ENCODE measurements around the gene RNPS1. TPM values are rescaled to one million over a fixed set of nuclear protein-coding genes. Genes with fewer than 3 reads are reported as not detected.

RNPS1 gene
- total and polyA plus RNA-seq, 7 experiments from 2014 or later, result 136 to 293 (median 220) TPM

DNA sequence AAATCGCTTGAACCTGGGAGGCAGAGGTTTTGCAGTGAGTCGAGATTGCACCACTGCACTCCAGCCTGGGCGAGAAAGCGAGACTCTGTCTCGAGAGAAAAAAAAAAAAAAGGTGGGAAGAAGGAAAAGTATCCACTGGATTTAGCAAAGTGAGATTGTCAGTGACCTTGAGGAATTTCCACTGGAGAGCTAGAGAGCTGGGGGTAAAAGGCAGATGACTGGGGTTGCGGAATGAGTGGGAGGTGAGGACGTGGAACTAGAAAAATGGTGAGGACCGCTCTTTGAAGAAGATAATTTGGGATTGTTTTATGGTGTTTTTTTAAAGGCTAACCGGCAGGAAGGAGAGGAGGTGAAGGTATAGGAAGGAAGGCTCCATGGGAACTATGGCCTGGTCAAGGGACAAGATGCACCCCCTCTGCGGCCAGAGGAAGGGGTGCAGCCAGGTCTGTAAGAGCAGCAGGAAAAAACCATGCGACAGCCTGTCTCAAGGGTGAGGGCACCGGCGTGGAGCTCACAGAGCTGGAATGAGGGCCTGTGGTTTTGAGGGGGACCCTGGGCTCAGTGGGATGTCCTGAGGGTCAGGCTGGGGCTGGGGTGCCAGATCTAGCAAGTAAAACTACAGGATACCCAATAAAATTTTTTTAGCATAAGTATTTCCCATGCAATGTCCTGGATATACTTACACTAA, 63.4 kb downstream of the RNPS1 start:
- Histone ChIP-seq H3K4me1 (ENCODE audit: control insufficient read depth in 2 of 2, insufficient read depth in 2 of 2, low read length in 2 of 2) (peaks cover 11 to 13% of the 10 kb centered on the region in 2 donors), H3K9me3 (ENCODE audit: control insufficient read depth in 2 of 3, low read length in 3 of 3) (no peaks in the 10 kb centered on the region), H3K27me3 (ENCODE audit: control insufficient read depth in 2 of 2, insufficient read depth in 2 of 2, low read length in 2 of 2) (no peaks in the 10 kb centered on the region), H3K4me3 (ENCODE audit: low read length) (peak overlapping the region; percentile 93), H3K36me3 (ENCODE audit: control insufficient read depth in 2 of 3, insufficient read depth in 3 of 3, low read length in 3 of 3) (peaks cover 0 to 30% (median 9%) of the 10 kb centered on the region in 3 experiments), H3K27ac (ENCODE audit: low read depth, low read length) (peak overlapping the region; percentile 97)
- H3K27me3 Mint-ChIP-seq, result peaks cover 0 to 13% (median 0%) of the 10 kb centered on the region in 5 donors
- intact Hi-C loops (cut with micrococcal nuclease), result loop anchor here (1.0 to 10.0 kb wide), 12 partner anchors 9 to 516 kb away; partner anchors contain the start of genes E4F1 (in 2 of the 2), RNPS1 (in 2 of the 2), TRAF7 (in 2 of the 2) and CCNF (in 1 of the 2)
- peaks cover 7 to 29% (median 21%) of the 10 kb centered on the region in 7 donors for H3K4me1 Mint-ChIP-seq
- POLR2A ChIA-PET, result interaction anchor here (0.7 to 3.7 kb wide), 16 partner anchors 8 to 1823 kb away, joined by 3 to 50 read pairs (median 4); partner anchors contain the start of genes AMDHD2, E4F1, ECI1 and GFER
- peak overlapping the region; percentile 80 to 95 (median 88) for H3K4me3 Mint-ChIP-seq
- H3K27ac Mint-ChIP-seq, result peak overlapping the region; percentile 65 to 88 (median 84)
- ATAC-seq, result no peak
- peaks cover 0 to 11% (median 6%) of the 10 kb centered on the region in 5 donors for H3K36me3 Mint-ChIP-seq
- H3K9me3 Mint-ChIP-seq, result peaks cover 0 to 3% (median 0%) of the 10 kb centered on the region in 11 donors
- DNase-seq, result no peak
- CTCF ChIA-PET, result no interaction called here

Small RNA genes within 50 kb of the gene (microRNA-seq; reads per million reads assigned to microRNA genes)
- gene MIR3677 (ENCODE audit: borderline microRNAs expressed) (not detected), gene MIR4717 (ENCODE audit: borderline microRNAs expressed) (not detected)

Other genes with a start within 250 kb of the RNPS1 start
- gene NPW, start 248.3 kb downstream of the RNPS1 start, total RNA-seq, result 1 to 10 TPM in 1 of 5 experiments, under 1 TPM in 1, not detected in 3; 0.53 to 1.7 TPM
- gene NPW, start 248.3 kb downstream of the RNPS1 start, polyA plus RNA-seq, result not detected
- gene NHERF2, start 241.2 kb downstream of the RNPS1 start, total RNA-seq, result 1 to 10 TPM; 2.5 to 3.8 (median 3.6) TPM
- under 1 TPM; 0.33 to 0.56 TPM for gene NHERF2, start 241.2 kb downstream of the RNPS1 start, polyA plus RNA-seq
- 10 to 100 TPM in 1 of 5 experiments, 1 to 10 TPM in 4; 4.4 to 27.0 (median 7.5) TPM for gene NTHL1, start 220.3 kb downstream of the RNPS1 start, total RNA-seq
- gene NTHL1, start 220.3 kb downstream of the RNPS1 start, polyA plus RNA-seq, result 10 to 100 TPM; 16.3 to 17.5 TPM
- 100 to 1,000 TPM; 126 to 155 (median 147) TPM for gene TSC2, start 220.1 kb downstream of the RNPS1 start, total RNA-seq
- gene TSC2, start 220.1 kb downstream of the RNPS1 start, polyA plus RNA-seq, result 10 to 100 TPM; 27.5 to 53.6 TPM
- gene PKD1, start 132.2 kb downstream of the RNPS1 start, total RNA-seq, result 100 to 1,000 TPM in 2 of 5 experiments, 10 to 100 TPM in 3; 82.8 to 153 (median 98.3) TPM
- gene PKD1, start 132.2 kb downstream of the RNPS1 start, polyA plus RNA-seq, result 1 to 10 TPM; 4.9 to 9.8 TPM
- gene RAB26, start 119.5 kb downstream of the RNPS1 start, total RNA-seq, result under 1 TPM in 1 of 5 experiments, not detected in 4; 0.86 TPM
- under 1 TPM; 0.29 to 0.66 TPM for gene RAB26, start 119.5 kb downstream of the RNPS1 start, polyA plus RNA-seq
- gene TRAF7, start 112.3 kb downstream of the RNPS1 start, total RNA-seq, result 10 to 100 TPM; 30.0 to 58.3 (median 36.7) TPM
- 1 to 10 TPM; 4.8 to 6.8 TPM for gene TRAF7, start 112.3 kb downstream of the RNPS1 start, polyA plus RNA-seq
- under 1 TPM in 1 of 5 experiments, not detected in 4; 0.19 TPM for gene CASKIN1, start 71.5 kb downstream of the RNPS1 start, total RNA-seq
- gene CASKIN1, start 71.5 kb downstream of the RNPS1 start, polyA plus RNA-seq, result not detected
- gene MLST8, start 62.7 kb downstream of the RNPS1 start, total RNA-seq, result 10 to 100 TPM; 25.1 to 41.2 (median 35.5) TPM
- gene MLST8, start 62.7 kb downstream of the RNPS1 start, polyA plus RNA-seq, result 10 to 100 TPM; 20.7 to 36.4 TPM
- 10 to 100 TPM in 4 of 5 experiments, 1 to 10 TPM in 1; 5.7 to 44.3 (median 16.0) TPM for gene BRICD5, start 57.3 kb downstream of the RNPS1 start, total RNA-seq
- gene BRICD5, start 57.3 kb downstream of the RNPS1 start, polyA plus RNA-seq, result under 1 TPM in 1 of 2 donors, not detected in 1; 0.22 TPM
- 10 to 100 TPM in 3 of 5 experiments, 1 to 10 TPM in 2; 7.7 to 26.5 (median 20.4) TPM for gene PGP, start 53.3 kb downstream of the RNPS1 start, total RNA-seq
- gene PGP, start 53.3 kb downstream of the RNPS1 start, polyA plus RNA-seq, result 10 to 100 TPM in 1 of 2 donors, 1 to 10 TPM in 1; 6.0 to 12.9 TPM
- 10 to 100 TPM; 31.3 to 45.6 (median 36.8) TPM for gene E4F1, start 44.5 kb downstream of the RNPS1 start, total RNA-seq
- 10 to 100 TPM; 12.6 to 25.6 TPM for gene E4F1, start 44.5 kb downstream of the RNPS1 start, polyA plus RNA-seq
- gene DNASE1L2, start 31.7 kb downstream of the RNPS1 start, total RNA-seq, result 1 to 10 TPM in 3 of 5 experiments, under 1 TPM in 2; 0.34 to 3.8 (median 2.2) TPM
- gene DNASE1L2, start 31.7 kb downstream of the RNPS1 start, polyA plus RNA-seq, result not detected
- gene ECI1, start 16.5 kb downstream of the RNPS1 start, total RNA-seq, result 10 to 100 TPM; 19.9 to 29.3 (median 26.8) TPM
- 10 to 100 TPM; 39.9 to 44.2 TPM for gene ECI1, start 16.5 kb downstream of the RNPS1 start, polyA plus RNA-seq
- 10 to 100 TPM in 1 of 5 experiments, 1 to 10 TPM in 4; 7.0 to 10.0 (median 8.1) TPM for gene ABCA3, start 72.6 kb upstream of the RNPS1 start, total RNA-seq
- gene ABCA3, start 72.6 kb upstream of the RNPS1 start, polyA plus RNA-seq, result 1 to 10 TPM; 1.7 to 1.8 TPM
- 10 to 100 TPM in 1 of 5 experiments, 1 to 10 TPM in 4; 2.6 to 50.1 (median 3.4) TPM for gene CCNF, start 161.3 kb upstream of the RNPS1 start, total RNA-seq
- gene CCNF, start 161.3 kb upstream of the RNPS1 start, polyA plus RNA-seq, result 1 to 10 TPM in 1 of 2 donors, under 1 TPM in 1; 0.41 to 5.9 TPM
- gene TEDC2, start 192.0 kb upstream of the RNPS1 start, total RNA-seq, result 10 to 100 TPM in 1 of 5 experiments, 1 to 10 TPM in 1, under 1 TPM in 2, not detected in 1; 0.32 to 16.7 (median 0.71) TPM
- gene TEDC2, start 192.0 kb upstream of the RNPS1 start, polyA plus RNA-seq, result under 1 TPM; 0.39 to 0.84 TPM
- not detected for gene NTN3, start 203.2 kb upstream of the RNPS1 start, total RNA-seq
- gene NTN3, start 203.2 kb upstream of the RNPS1 start, polyA plus RNA-seq, result not detected
- 10 to 100 TPM in 2 of 5 experiments, 1 to 10 TPM in 3; 5.4 to 13.5 (median 9.2) TPM for gene TBC1D24, start 207.0 kb upstream of the RNPS1 start, total RNA-seq
- 1 to 10 TPM; 1.7 to 2.5 TPM for gene TBC1D24, start 207.0 kb upstream of the RNPS1 start, polyA plus RNA-seq
- gene ATP6V0C, start 245.8 kb upstream of the RNPS1 start, total RNA-seq, result 100 to 1,000 TPM in 4 of 5 experiments, 10 to 100 TPM in 1; 98.2 to 303 (median 113) TPM
- 10 to 100 TPM; 76.5 to 96.9 TPM for gene ATP6V0C, start 245.8 kb upstream of the RNPS1 start, polyA plus RNA-seq

All from naive thymus-derived CD4-positive, alpha-beta T cell (primary cell).